Measurements from ENCODE around the gene HCK. TPM values are rescaled to one million over a fixed set of nuclear protein-coding genes. Genes with fewer than 3 reads are reported as not detected.

The HCK gene
- total RNA-seq, 4 donors from 2014 or later = 1.4 to 4.7 (median 4.2) TPM

DNA sequence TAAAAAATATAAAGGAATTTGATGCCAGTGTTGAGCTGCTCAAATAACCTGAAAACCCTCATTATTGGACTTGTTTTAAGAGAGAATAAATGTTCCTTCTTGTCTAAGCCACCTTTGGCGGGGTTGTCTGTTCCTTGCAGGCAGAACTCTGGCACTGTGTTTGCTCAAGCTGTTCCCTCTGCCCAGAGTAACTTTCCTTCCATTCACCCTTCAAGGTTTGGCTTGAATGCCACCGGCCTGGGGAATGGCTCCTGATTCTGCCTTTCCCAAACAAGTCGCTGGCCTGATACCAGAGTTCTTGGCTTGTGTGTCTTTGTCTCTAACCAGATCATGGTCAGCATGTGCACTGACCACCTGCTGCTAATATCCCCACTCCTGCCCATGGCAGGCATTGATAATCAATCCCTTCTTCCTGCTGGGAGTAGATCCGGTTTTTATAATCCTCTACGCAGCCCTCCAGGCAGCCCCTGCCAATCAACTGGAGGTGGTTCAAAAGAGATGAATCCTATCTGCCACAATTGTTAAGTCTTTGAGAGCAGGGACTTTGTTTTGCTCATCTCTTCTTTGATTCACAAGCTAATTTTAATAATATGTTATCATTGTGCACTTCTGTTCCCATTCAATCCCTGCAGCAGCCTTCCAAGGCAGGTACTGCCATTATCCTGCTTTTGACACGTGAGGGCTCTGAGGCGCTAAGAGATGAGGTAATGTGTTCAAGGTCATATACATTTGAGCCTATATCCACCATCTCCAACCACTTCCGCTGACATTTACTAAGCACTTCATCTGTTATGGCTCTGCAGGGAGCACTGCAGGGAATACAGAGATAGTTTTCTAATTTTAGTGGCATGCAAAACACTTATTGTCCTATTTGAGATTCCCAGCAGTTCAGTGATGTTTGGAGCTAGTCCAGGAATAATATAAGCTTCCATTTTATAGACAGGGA lies 44.9 kb upstream of the HCK start:
- DNase-seq = no peak
- H3K27ac ChIP-seq = peak overlapping the region in 3 of 4 donors; percentile 31 to 50 (median 39)
- no peaks in the 10 kb centered on the region for H3K36me3 ChIP-seq
- H3K9me3 ChIP-seq = no peaks in the 10 kb centered on the region
- H3K4me1 ChIP-seq = peaks cover 0 to 2% of the 10 kb centered on the region in 2 donors
- intact Hi-C loops (cut with DNase I; ENCODE audit: low total_unique reads) (no loop called here), in situ Hi-C loops (cut with MboI; ENCODE audit: low sequenced_read_pairs in 4 of 4) (no loop called here)
- no peak overlapping the region for H3K4me3 ChIP-seq
- no peak for ATAC-seq
- TF ChIP-seq POLR2A (IDR thresholded peaks at IDR 0.05) = no peak
- TF ChIP-seq, protein P1, sequence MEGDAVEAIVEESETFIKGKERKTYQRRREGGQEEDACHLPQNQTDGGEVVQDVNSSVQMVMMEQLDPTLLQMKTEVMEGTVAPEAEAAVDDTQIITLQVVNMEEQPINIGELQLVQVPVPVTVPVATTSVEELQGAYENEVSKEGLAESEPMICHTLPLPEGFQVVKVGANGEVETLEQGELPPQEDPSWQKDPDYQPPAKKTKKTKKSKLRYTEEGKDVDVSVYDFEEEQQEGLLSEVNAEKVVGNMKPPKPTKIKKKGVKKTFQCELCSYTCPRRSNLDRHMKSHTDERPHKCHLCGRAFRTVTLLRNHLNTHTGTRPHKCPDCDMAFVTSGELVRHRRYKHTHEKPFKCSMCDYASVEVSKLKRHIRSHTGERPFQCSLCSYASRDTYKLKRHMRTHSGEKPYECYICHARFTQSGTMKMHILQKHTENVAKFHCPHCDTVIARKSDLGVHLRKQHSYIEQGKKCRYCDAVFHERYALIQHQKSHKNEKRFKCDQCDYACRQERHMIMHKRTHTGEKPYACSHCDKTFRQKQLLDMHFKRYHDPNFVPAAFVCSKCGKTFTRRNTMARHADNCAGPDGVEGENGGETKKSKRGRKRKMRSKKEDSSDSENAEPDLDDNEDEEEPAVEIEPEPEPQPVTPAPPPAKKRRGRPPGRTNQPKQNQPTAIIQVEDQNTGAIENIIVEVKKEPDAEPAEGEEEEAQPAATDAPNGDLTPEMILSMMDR (IDR thresholded peaks at IDR 0.05 in 4 of 5, conservative IDR thresholded peaks at IDR 0.05 in 1 of 5) = no peak
- H3K27me3 ChIP-seq = peaks cover 0 to 4% (median 0%) of the 10 kb centered on the region in 3 donors

DNA sequence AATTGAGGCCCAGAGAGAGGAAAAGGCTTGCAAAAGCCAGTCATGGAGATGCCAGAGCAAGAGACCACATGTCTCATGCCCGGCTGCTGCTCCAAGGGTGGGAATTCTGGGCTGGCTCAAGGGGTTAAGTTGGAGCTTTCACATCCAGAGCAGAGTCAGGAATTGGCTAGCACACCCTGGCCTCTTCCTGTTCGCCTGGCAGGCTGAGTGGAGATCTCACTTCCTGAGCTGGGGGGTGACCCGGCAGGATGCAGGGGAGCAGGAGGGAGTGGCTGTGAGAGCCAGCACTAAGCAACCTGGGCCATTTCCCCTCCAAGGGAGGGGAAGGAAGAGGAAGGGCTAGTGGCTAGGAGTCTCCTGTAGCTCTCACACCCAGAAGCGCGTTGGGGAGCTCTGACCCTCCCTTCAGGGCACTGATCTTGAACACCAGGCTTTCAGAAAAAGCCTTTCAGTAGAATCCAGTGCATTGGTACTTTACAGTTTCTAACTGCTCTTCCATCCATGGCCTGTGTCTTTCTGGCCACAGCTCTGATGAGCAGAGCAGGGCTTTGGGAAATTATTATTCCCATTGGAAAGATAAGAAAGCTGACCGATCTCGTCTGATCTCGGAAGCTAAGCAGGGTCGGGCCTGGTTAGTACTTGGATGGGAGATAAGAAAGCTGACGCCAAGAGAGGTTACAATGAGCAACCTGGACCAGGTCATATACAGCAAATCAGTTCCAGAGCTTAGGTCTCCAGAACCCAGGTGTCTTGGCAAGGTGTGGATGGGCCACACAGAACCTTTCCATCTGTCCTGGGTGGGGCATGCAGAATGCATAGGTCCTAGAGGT lies 44.0 kb upstream of the HCK start:
- TF ChIP-seq, protein P1 (IDR thresholded peaks at IDR 0.05 in 4 of 5, conservative IDR thresholded peaks at IDR 0.05 in 1 of 5) = no peak
- TF ChIP-seq POLR2A (IDR thresholded peaks at IDR 0.05) = no peak
- Histone ChIP-seq H3K4me3 (no peak overlapping the region), H3K9me3 (no peaks in the 10 kb centered on the region), H3K4me1 (peaks cover 0 to 2% of the 10 kb centered on the region in 2 donors), H3K27ac (peak overlapping the region in 3 of 4 donors; percentile 12 to 65 (median 44)), H3K36me3 (no peaks in the 10 kb centered on the region), H3K27me3 (peaks cover 0 to 6% (median 0%) of the 10 kb centered on the region in 3 donors)
- intact Hi-C loops (cut with DNase I; ENCODE audit: low total_unique reads) (no loop called here), in situ Hi-C loops (cut with MboI; ENCODE audit: low sequenced_read_pairs in 4 of 4) (no loop called here)
- DNase-seq = no peak
- ATAC-seq = peak; percentile 60 to 65

DNA sequence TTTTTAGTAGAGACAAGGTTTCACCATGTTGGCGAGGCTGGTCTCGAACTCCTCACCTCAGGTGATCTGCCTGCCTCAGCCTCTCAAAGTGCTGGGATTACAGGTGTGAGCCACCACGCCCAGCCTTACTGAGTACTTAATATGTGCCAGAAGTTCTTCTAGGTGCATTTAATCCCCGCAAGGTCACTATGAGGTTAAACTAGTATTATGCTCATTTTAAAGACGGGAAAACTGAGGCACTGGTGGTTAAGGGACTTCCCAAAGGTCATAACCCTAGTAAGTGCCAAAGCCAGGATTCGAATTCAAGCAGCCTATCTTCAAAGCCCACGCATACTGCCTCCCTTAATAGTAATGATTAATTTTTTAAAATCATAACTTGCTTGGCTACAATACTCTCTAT lies 42.5 kb upstream of the HCK start:
- Histone ChIP-seq H3K4me1 (peaks cover 0 to 2% of the 10 kb centered on the region in 2 donors), H3K27me3 (peaks cover 0 to 9% (median 3%) of the 10 kb centered on the region in 3 donors), H3K27ac (peak overlapping the region in 3 of 4 donors; percentile 49 to 59 (median 55)), H3K9me3 (no peaks in the 10 kb centered on the region), H3K4me3 (no peak overlapping the region), H3K36me3 (no peaks in the 10 kb centered on the region)
- in situ Hi-C loops (cut with MboI; ENCODE audit: low sequenced_read_pairs in 4 of 4) = no loop called here
- DNase-seq (no peak), ATAC-seq (no peak)
- intact Hi-C loops (cut with DNase I; ENCODE audit: low total_unique reads) = no loop called here
- no peak for TF ChIP-seq POLR2A (IDR thresholded peaks at IDR 0.05)
- TF ChIP-seq, protein P1 (IDR thresholded peaks at IDR 0.05 in 4 of 5, conservative IDR thresholded peaks at IDR 0.05 in 1 of 5) = no peak

DNA sequence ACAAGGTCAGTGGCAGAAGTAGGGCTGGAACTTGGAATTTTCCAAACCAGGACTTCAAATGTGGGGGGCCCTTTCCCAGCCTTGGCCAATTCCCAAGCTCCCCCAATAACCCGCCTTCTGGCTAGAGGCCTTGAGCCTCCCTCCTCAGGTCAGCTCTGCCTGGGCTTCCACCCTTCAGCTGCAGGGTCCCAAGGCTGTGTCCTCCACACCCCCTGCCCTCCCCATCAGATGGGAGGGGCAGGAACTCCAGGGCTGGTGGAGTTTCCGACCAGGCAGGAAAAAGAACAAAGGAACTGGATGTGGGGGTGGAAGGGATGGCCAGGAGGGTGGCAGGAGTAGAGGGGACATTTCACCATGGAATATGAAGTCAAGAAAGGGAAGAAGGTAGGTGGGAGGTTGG lies 41.9 kb upstream of the HCK start, which contains the start of gene CCM2L:
TSS of gene CCM2L (plus strand) at position 338 of the 400 bp plus-strand sequence. CDS start at position 355, 17 bp downstream.
- H3K27ac ChIP-seq = peak within 1 kb of the TSS; percentile 3 to 59 (median 52)
- H3K4me1 ChIP-seq = peaks cover 0 to 2% of the 10 kb centered on the region in 2 donors
- intact Hi-C loops (cut with DNase I; ENCODE audit: low total_unique reads) = no loop called here
- in situ Hi-C loops (cut with MboI; ENCODE audit: low sequenced_read_pairs in 4 of 4) = no loop called here
- H3K36me3 ChIP-seq = no peaks in the 10 kb centered on the region
- no peak for TF ChIP-seq POLR2A (IDR thresholded peaks at IDR 0.05)
- TF ChIP-seq, protein P1 (IDR thresholded peaks at IDR 0.05 in 4 of 5, conservative IDR thresholded peaks at IDR 0.05 in 1 of 5) = no peak
- peak within 1 kb of the TSS; percentile 18 to 51 (median 24) for H3K4me3 ChIP-seq
- H3K9me3 ChIP-seq = no peaks in the 10 kb centered on the region
- ATAC-seq = no peak
- DNase-seq = no peak
- peaks cover 0 to 9% (median 3%) of the 10 kb centered on the region in 3 donors for H3K27me3 ChIP-seq
